ENCODE measurements around the gene FRMD4A. TPM values are rescaled to one million over a fixed set of nuclear protein-coding genes. Genes with fewer than 3 reads are reported as not detected.

Gene FRMD4A
- total RNA-seq, 1 experiment from 2014 or later = 19.6 TPM

- WGBS (ENCODE audit: extremely low coverage, insufficient read length, low lambda C conversion rate) = no CpG with 5 or more reads among the region's 4 CpGs
- Histone ChIP-seq H3K4me2 (ENCODE audit: insufficient read depth, insufficient read length, low read length) (no peak overlapping the region), H3K56ac (ENCODE audit: insufficient read length, low read depth, low read length) (no peak overlapping the region), H2BK20ac (ENCODE audit: low read depth, low read length, poor library complexity, severe bottlenecking) (no peak overlapping the region), H3K4ac (ENCODE audit: low read depth, low read length) (no peak overlapping the region), H2BK120ac (ENCODE audit: low read depth, low read length, poor library complexity, severe bottlenecking) (no peak overlapping the region), H3K9me3 (ENCODE audit: control insufficient read depth, low read depth, low read length) (no peaks in the 10 kb centered on the region), H2AK5ac (ENCODE audit: insufficient read length, low read length) (no peak overlapping the region), H3K4me1 (ENCODE audit: insufficient read depth, low read length) (peaks cover 2% of the 10 kb centered on the region; the same call in 1 of the 2 replicates), H3K27me3 (ENCODE audit: insufficient read depth, low read length) (no peaks in the 10 kb centered on the region), H2AFZ (ENCODE audit: low read length) (no peak overlapping the region), H3K27ac (ENCODE audit: insufficient read length, low read depth, low read length) (no peak overlapping the region), H3T11ph (ENCODE audit: low read length) (no peak overlapping the region), H2BK12ac (ENCODE audit: insufficient read length, low read depth, low read length) (no peak overlapping the region), H3K23me2 (ENCODE audit: insufficient read length, low read depth, low read length, poor library complexity, severe bottlenecking) (peaks cover 3% of the 10 kb centered on the region), H3K79me1 (ENCODE audit: insufficient read depth, low read depth, low read length, poor library complexity, severe bottlenecking) (no peaks in the 10 kb centered on the region), H4K20me1 (ENCODE audit: control insufficient read depth, insufficient read depth, insufficient read length) (no peaks in the 10 kb centered on the region), H3K23ac (ENCODE audit: insufficient read length, low read depth, low read length) (no peak overlapping the region), H4K8ac (replicated peaks; ENCODE audit: insufficient read length, low read depth, low read length) (no peak overlapping the region), H2BK15ac (ENCODE audit: low read depth, low read length) (no peak overlapping the region), H3K79me2 (ENCODE audit: insufficient read depth, low read length) (no peaks in the 10 kb centered on the region), H4K5ac (ENCODE audit: insufficient read length, low read depth, low read length) (no peak overlapping the region), H3K18ac (ENCODE audit: insufficient read length, low read depth, low read length) (no peak overlapping the region), H4K91ac (ENCODE audit: insufficient read length, low read depth, low read length) (no peak overlapping the region), H3K14ac (ENCODE audit: insufficient read depth, low read length) (no peak overlapping the region), H3K9ac (ENCODE audit: extremely low read depth, insufficient read length, low read length) (no peak overlapping the region), H2BK5ac (ENCODE audit: insufficient read length, low read length) (no peak overlapping the region)
- Mint-ChIP-seq H3K4me3 (no peak overlapping the region), H3K27me3 (ENCODE audit: low read depth) (no peaks in the 10 kb centered on the region), H3K9me3 (no peaks in the 10 kb centered on the region), H3K27ac (peak overlapping the region in 2 of 3 experiments; percentile 55 to 63; a peak in 2 of 7 replicates), H3K36me3 (ENCODE audit: insufficient read depth in 1 of 3, low read depth in 3 of 3) (no peaks in the 10 kb centered on the region; a peak in 2 of 7 replicates), H3K4me1 (peaks cover 44 to 46% of the 10 kb centered on the region in 2 experiments)
- TF ChIP-seq CTCF (conservative IDR thresholded peaks at IDR 0.05) = no peak
- DNase-seq = no peak
Measured at GRCh38 chr10:13712476-13712836, 618.3 kb downstream of the FRMD4A start.

Measured in H9 (cell line).